Measurements from ENCODE around the gene CHTF18. TPM values are rescaled to one million over a fixed set of nuclear protein-coding genes. Genes with fewer than 3 reads are reported as not detected.

The CHTF18 gene
- total RNA-seq, 1 experiment from 2014 or later, result 30.9 TPM

GRCh38 chr16:802914-803753, 14.7 kb downstream of the CHTF18 start:
- DNase-seq (ENCODE audit: unreplicated experiment), result no peak
- Mint-ChIP-seq H3K4me3 (ENCODE audit: unreplicated experiment) (no peak overlapping the region), H3K4me1 (ENCODE audit: insufficient read depth, unreplicated experiment) (no peaks in the 10 kb centered on the region), H3K27me3 (ENCODE audit: insufficient read depth, unreplicated experiment) (peaks cover 2% of the 10 kb centered on the region), H3K36me3 (ENCODE audit: insufficient read depth, unreplicated experiment) (peaks cover 11% of the 10 kb centered on the region), H3K9me3 (ENCODE audit: unreplicated experiment) (no peaks in the 10 kb centered on the region), H3K27ac (ENCODE audit: low read depth, unreplicated experiment) (no peak overlapping the region)
- no TSS peak for BruUV-seq (replicated peaks)
- TF ChIP-seq, protein P1, sequence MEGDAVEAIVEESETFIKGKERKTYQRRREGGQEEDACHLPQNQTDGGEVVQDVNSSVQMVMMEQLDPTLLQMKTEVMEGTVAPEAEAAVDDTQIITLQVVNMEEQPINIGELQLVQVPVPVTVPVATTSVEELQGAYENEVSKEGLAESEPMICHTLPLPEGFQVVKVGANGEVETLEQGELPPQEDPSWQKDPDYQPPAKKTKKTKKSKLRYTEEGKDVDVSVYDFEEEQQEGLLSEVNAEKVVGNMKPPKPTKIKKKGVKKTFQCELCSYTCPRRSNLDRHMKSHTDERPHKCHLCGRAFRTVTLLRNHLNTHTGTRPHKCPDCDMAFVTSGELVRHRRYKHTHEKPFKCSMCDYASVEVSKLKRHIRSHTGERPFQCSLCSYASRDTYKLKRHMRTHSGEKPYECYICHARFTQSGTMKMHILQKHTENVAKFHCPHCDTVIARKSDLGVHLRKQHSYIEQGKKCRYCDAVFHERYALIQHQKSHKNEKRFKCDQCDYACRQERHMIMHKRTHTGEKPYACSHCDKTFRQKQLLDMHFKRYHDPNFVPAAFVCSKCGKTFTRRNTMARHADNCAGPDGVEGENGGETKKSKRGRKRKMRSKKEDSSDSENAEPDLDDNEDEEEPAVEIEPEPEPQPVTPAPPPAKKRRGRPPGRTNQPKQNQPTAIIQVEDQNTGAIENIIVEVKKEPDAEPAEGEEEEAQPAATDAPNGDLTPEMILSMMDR (IDR thresholded peaks at IDR 0.05; ENCODE audit: unreplicated experiment), result no peak
- ChIA-PET POLR2A (interaction anchor here (0.6 kb wide), 1 partner anchor 276 kb away, joined by 3 read pairs; the partner anchor contains the start of gene CAPN15), CTCF (interaction anchor here (0.6 to 0.9 kb wide), 3 partner anchors 9 to 254 kb away, joined by 3 read pairs; no protein-coding TSS in a partner anchor)
- intact Hi-C loops (cut with micrococcal nuclease), result no loop called here

DNA sequence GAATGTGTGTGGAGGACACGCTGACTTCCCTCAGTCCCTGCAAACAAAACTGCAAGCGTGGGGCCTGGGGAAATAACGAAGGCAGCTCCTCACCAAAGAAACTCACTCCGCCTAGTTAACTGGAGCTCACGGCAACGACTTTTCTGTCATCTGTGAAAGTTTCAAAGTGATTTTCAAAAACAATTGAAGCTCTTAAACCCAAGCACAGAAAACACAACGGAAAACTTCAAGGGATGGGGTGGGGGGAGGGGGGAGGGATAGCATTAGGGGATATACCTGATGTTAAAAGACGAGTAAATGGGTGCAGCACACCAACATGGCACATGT, 15.3 kb downstream of the CHTF18 start:
- DNase-seq (ENCODE audit: unreplicated experiment), result no peak
- BruUV-seq (replicated peaks), result no TSS peak
- Mint-ChIP-seq H3K4me3 (ENCODE audit: unreplicated experiment) (no peak overlapping the region), H3K27me3 (ENCODE audit: insufficient read depth, unreplicated experiment) (peaks cover 8% of the 10 kb centered on the region), H3K9me3 (ENCODE audit: unreplicated experiment) (no peaks in the 10 kb centered on the region), H3K4me1 (ENCODE audit: insufficient read depth, unreplicated experiment) (no peaks in the 10 kb centered on the region), H3K36me3 (ENCODE audit: insufficient read depth, unreplicated experiment) (peaks cover 11% of the 10 kb centered on the region), H3K27ac (ENCODE audit: low read depth, unreplicated experiment) (no peak overlapping the region)
- TF ChIP-seq, protein P1 (IDR thresholded peaks at IDR 0.05; ENCODE audit: unreplicated experiment), result no peak
- ChIA-PET POLR2A (interaction anchor here (1.3 kb wide), 1 partner anchor 83 kb away, joined by 4 read pairs; the partner anchor contains the start of gene ANTKMT), CTCF (interaction anchor here (0.6 to 0.9 kb wide), 3 partner anchors 8 to 300 kb away, joined by 3 to 4 read pairs (median 3); no protein-coding TSS in a partner anchor)
- intact Hi-C loops (cut with micrococcal nuclease), result no loop called here

DNA sequence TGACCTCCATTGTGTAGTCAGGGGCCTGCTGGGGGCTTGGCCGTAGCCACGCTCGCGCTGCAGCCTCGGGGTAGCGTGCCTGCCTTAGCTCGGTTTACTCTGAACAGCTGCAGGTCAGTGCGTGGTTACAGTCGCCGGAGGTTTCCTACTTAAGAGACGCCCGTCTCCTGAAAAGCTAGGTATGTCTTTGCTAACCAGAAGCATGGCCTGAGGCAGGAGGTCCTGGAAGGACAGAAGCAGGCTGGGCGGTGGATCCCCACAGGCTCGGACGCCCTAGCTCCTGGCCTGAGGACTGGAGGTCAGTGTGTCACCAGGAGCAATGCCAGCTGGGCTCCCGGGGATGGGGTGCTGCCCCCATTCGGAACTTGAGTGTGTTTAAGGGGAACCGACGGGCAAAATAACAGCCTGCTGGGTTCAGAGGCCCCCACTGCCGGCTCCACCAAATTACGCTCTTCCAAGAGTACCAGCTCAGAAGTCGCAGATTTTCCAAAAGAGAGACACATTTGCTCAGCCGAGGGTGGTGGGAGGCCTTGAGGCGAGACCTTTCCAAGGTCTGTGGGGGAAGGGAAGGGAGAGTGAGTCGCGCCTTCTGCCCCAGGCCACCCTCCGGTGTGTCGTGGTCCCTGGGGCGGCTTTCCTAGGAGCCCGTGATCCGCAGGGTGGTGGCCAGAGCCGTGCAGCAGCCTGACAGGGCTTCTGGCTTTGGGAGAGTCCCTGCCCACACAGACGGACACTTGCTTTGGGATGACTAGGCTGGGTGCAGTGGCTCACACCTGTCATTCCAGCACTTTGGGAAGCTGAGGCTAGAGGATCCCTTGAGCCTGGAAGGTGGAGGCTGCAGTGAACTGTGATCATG, 16.0 kb downstream of the CHTF18 start:
- CTCF ChIA-PET, result interaction anchor here (0.9 kb wide), 2 partner anchors 252 to 299 kb away, joined by 3 to 4 read pairs; no protein-coding TSS in a partner anchor
- peaks cover 15% of the 10 kb centered on the region for H3K27me3 Mint-ChIP-seq (ENCODE audit: insufficient read depth, unreplicated experiment)
- H3K4me1 Mint-ChIP-seq (ENCODE audit: insufficient read depth, unreplicated experiment), result no peaks in the 10 kb centered on the region
- POLR2A ChIA-PET, result interaction anchor here (0.6 to 1.3 kb wide), 3 partner anchors 55 to 247 kb away, joined by 3 to 4 read pairs (median 3); partner anchors contain the start of gene ANTKMT
- H3K27ac Mint-ChIP-seq (ENCODE audit: low read depth, unreplicated experiment), result no peak overlapping the region
- H3K36me3 Mint-ChIP-seq (ENCODE audit: insufficient read depth, unreplicated experiment), result peaks cover 11% of the 10 kb centered on the region
- DNase-seq (ENCODE audit: unreplicated experiment), result no peak
- TF ChIP-seq, protein P1 (IDR thresholded peaks at IDR 0.05; ENCODE audit: unreplicated experiment), result no peak
- H3K9me3 Mint-ChIP-seq (ENCODE audit: unreplicated experiment), result no peaks in the 10 kb centered on the region
- no TSS peak for BruUV-seq (replicated peaks)
- no peak overlapping the region for H3K4me3 Mint-ChIP-seq (ENCODE audit: unreplicated experiment)
- intact Hi-C loops (cut with micrococcal nuclease), result no loop called here

GRCh38 chr16:805474-805873, 17.1 kb downstream of the CHTF18 start:
- no peaks in the 10 kb centered on the region for H3K9me3 Mint-ChIP-seq (ENCODE audit: unreplicated experiment)
- no peak overlapping the region for H3K27ac Mint-ChIP-seq (ENCODE audit: low read depth, unreplicated experiment)
- BruUV-seq (replicated peaks), result no TSS peak
- peaks cover 19% of the 10 kb centered on the region for H3K27me3 Mint-ChIP-seq (ENCODE audit: insufficient read depth, unreplicated experiment)
- TF ChIP-seq, protein P1 (IDR thresholded peaks at IDR 0.05; ENCODE audit: unreplicated experiment), result no peak
- ChIA-PET CTCF (no interaction called here), POLR2A (no interaction called here)
- no peaks in the 10 kb centered on the region for H3K4me1 Mint-ChIP-seq (ENCODE audit: insufficient read depth, unreplicated experiment)
- DNase-seq (ENCODE audit: unreplicated experiment), result no peak
- peaks cover 11% of the 10 kb centered on the region for H3K36me3 Mint-ChIP-seq (ENCODE audit: insufficient read depth, unreplicated experiment)
- intact Hi-C loops (cut with micrococcal nuclease), result no loop called here
- H3K4me3 Mint-ChIP-seq (ENCODE audit: unreplicated experiment), result no peak overlapping the region
